Mesendoderm (in vitro differentiated cells): ENCODE measurements around the gene ZNF10. TPM values are rescaled to one million over a fixed set of nuclear protein-coding genes. Genes with fewer than 3 reads are reported as not detected.

Experiments
- DNase-seq: peaks from one replicate; pipeline ENCODE4 v3.0.0; 2013
- H2AK5ac ChIP-seq: 2 replicates; pipeline ENCODE4 v1.6.1; 2013; ENCODE audit warnings: low read length, inconsistent platforms
- H2BK120ac ChIP-seq: 2 replicates; pipeline ENCODE4 v1.6.1; 2013; ENCODE audit warnings: low read depth, mild to moderate bottlenecking, low read length, moderate library complexity, mixed read lengths
- H2BK15ac ChIP-seq: replicated peaks from 2 replicates; pipeline ENCODE4 v1.6.1; 2013; ENCODE audit warnings: low read depth, mild to moderate bottlenecking, moderate library complexity
- H2BK5ac ChIP-seq: 2 replicates; pipeline ENCODE4 v1.6.1; 2013; ENCODE audit warnings: low read length, inconsistent platforms
- H3K18ac ChIP-seq: 2 replicates; pipeline ENCODE4 v1.6.1; 2013; ENCODE audit warnings: mild to moderate bottlenecking, low read length, mixed read lengths
- H3K23ac ChIP-seq: one replicate; pipeline ENCODE4 v1.6.1; 2013; ENCODE audit warnings: low read length
- H3K27ac ChIP-seq: 2 replicates; pipeline ENCODE4 v1.5.1; 2013; ENCODE audit warnings: low read depth, mild to moderate bottlenecking, inconsistent platforms, low read length, moderate library complexity
- H3K27me3 ChIP-seq: 2 replicates; pipeline ENCODE4 v1.6.1; 2013; ENCODE audit warnings: low read length, control low read depth, mild to moderate bottlenecking, inconsistent platforms; ENCODE audit not compliant: insufficient read depth, poor library complexity
- H3K36me3 ChIP-seq: 2 replicates; pipeline ENCODE4 v1.6.1; 2013; ENCODE audit warnings: low read length, inconsistent platforms; ENCODE audit not compliant: control insufficient read depth, insufficient read depth
- H3K4ac ChIP-seq: one replicate; pipeline ENCODE4 v1.6.1; 2013; ENCODE audit warnings: low read depth, mild to moderate bottlenecking, low read length, moderate library complexity
- H3K4me1 ChIP-seq: 2 replicates; pipeline ENCODE4 v1.6.1; 2013; ENCODE audit warnings: low read depth, low read length, inconsistent platforms; ENCODE audit not compliant: control insufficient read depth
- H3K4me2 ChIP-seq: 2 replicates; pipeline ENCODE4 v1.6.1; 2013; ENCODE audit warnings: low read length
- H3K4me3 ChIP-seq: 2 replicates; pipeline ENCODE4 v1.5.1; 2013; ENCODE audit warnings: mild to moderate bottlenecking, low read length
- H3K56ac ChIP-seq: one replicate; pipeline ENCODE4 v1.6.1; 2013; ENCODE audit warnings: low read length
- H3K79me1 ChIP-seq: 2 replicates; pipeline ENCODE4 v1.6.1; 2013; ENCODE audit warnings: low read length, inconsistent platforms
- H3K79me2 ChIP-seq: 2 replicates; pipeline ENCODE4 v1.6.1; 2013; ENCODE audit warnings: mild to moderate bottlenecking, low read length; ENCODE audit not compliant: control insufficient read depth, insufficient read depth
- H3K9ac ChIP-seq: 2 replicates; pipeline ENCODE4 v1.6.1; 2013; ENCODE audit warnings: low read length, inconsistent platforms
- H4K5ac ChIP-seq: one replicate; pipeline ENCODE4 v1.6.1; 2013; ENCODE audit warnings: low read length
- H4K8ac ChIP-seq: one replicate; pipeline ENCODE4 v1.6.1; 2013; ENCODE audit warnings: low read depth, mild to moderate bottlenecking, control low read depth, low read length, moderate library complexity
- WGBS: extraction: QIAGEN DNeasy Blood & Tissue Kit; methylation state at CpG from one replicate; pipeline ENCODE4 v1.1.7; 2013; ENCODE audit warnings: low lambda C conversion rate, missing lambda C conversion rate; ENCODE audit not compliant: insufficient coverage; ENCODE audit errors: extremely low coverage; 5-methylcytosine and 5-hydroxymethylcytosine counted together
- polyA plus RNA-seq, 2 experiments: library from polyadenylated mRNA; stranded (reverse); fragments of 200-250 nt; gene quantifications; one replicate each; pipeline ENCODE4 v1.2.3, GENCODE V29; 2013

ZNF10 gene
- 6.3 TPM for polyA plus RNA-seq (2013, experiment 1 of 2)
- 6.5 TPM for polyA plus RNA-seq (2013, experiment 2 of 2)

- peak within 1 kb of the TSS; percentile 87 for H3K9ac ChIP-seq
- H2BK5ac ChIP-seq, result no peak within 1 kb of the TSS
- no peak within 1 kb of the TSS for H4K5ac ChIP-seq
- peak within 1 kb of the TSS; percentile 13 for H3K18ac ChIP-seq
- WGBS, result no CpG with 5 or more reads among the region's 87 CpGs
- no peak within 1 kb of the TSS for H3K23ac ChIP-seq
- peak within 1 kb of the TSS; percentile 97 for H3K56ac ChIP-seq
- H3K4ac ChIP-seq, result peak within 1 kb of the TSS; percentile 8
- peak within 1 kb of the TSS; percentile 62 for H3K4me2 ChIP-seq
- H3K27ac ChIP-seq, result peak within 1 kb of the TSS; percentile 78
- no peaks in the 10 kb centered on the region for H3K27me3 ChIP-seq
- peaks cover 2% of the 10 kb centered on the region for H3K36me3 ChIP-seq
- no peak within 1 kb of the TSS for H2BK15ac ChIP-seq
- no peak within 1 kb of the TSS for H2AK5ac ChIP-seq
- H3K79me2 ChIP-seq, result no peaks in the 10 kb centered on the region
- peaks cover 2% of the 10 kb centered on the region for H3K79me1 ChIP-seq
- peak; percentile 97 for DNase-seq
- no peaks in the 10 kb centered on the region for H3K4me1 ChIP-seq
- peak within 1 kb of the TSS; percentile 30 for H4K8ac ChIP-seq
- H3K4me3 ChIP-seq, result peak within 1 kb of the TSS; percentile 92
- H2BK120ac ChIP-seq, result no peak within 1 kb of the TSS
Observed at GRCh38 chr12:133130038-133130807, at the start of gene ZNF10, which contains the start of gene ZNF891. Gene ZNF10, plus strand, starts transcription at chr12:133130627. Its CDS starts 13,866 bp downstream, at chr12:133144493. Gene ZNF891, minus strand, starts transcription at chr12:133130274. Its CDS starts 8,356 bp downstream, at chr12:133121918.

GRCh38 chr12:133081159-133081780 lies 49.2 kb upstream of the ZNF10 start:
- H3K27me3 ChIP-seq, result no peaks in the 10 kb centered on the region
- H4K5ac ChIP-seq, result no peak overlapping the region
- no peak overlapping the region for H3K23ac ChIP-seq
- H3K79me2 ChIP-seq, result peaks cover 8% of the 10 kb centered on the region
- H3K18ac ChIP-seq, result no peak overlapping the region
- H3K4ac ChIP-seq, result no peak overlapping the region
- peak overlapping the region; percentile 91 for H3K4me3 ChIP-seq
- no peak overlapping the region for H2BK120ac ChIP-seq
- no peak overlapping the region for H2BK15ac ChIP-seq
- H3K9ac ChIP-seq, result peak overlapping the region; percentile 95
- peaks cover 6% of the 10 kb centered on the region for H3K79me1 ChIP-seq
- DNase-seq, result peak; percentile 10
- H3K56ac ChIP-seq, result peak overlapping the region; percentile 98
- H2BK5ac ChIP-seq, result no peak overlapping the region
- no peak overlapping the region for H4K8ac ChIP-seq
- no peak overlapping the region for H2AK5ac ChIP-seq
- no CpG with 5 or more reads among the region's 17 CpGs for WGBS
- peak overlapping the region; percentile 77 for H3K4me2 ChIP-seq
- H3K27ac ChIP-seq, result peak overlapping the region; percentile 68
- no peaks in the 10 kb centered on the region for H3K4me1 ChIP-seq
- H3K36me3 ChIP-seq, result peaks cover 3% of the 10 kb centered on the region

DNA sequence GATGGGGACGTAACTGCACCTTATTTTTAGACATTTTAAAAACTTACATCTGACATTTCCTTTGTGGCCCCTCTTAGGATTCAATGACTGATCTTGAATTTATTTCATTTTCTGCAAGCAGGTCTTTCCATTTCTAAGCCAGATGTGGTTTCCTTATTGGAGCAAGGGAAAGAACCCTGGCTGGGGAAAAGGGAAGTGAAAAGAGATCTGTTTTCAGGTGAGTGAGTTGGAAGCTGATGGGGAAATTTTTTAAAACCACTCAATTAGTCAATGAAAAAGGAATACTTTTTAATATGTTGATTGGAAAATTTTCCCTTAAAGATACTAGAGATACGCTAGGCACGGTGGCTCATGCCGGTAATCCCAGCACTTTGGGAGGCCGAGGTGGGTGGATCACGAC lies 47.1 kb upstream of the ZNF10 start:
- no peak overlapping the region for H3K4me2 ChIP-seq
- no peak overlapping the region for H3K27ac ChIP-seq
- H3K23ac ChIP-seq, result no peak overlapping the region
- peaks cover 6% of the 10 kb centered on the region for H3K79me1 ChIP-seq
- no peak overlapping the region for H4K8ac ChIP-seq
- no peak overlapping the region for H3K18ac ChIP-seq
- no CpG with 5 or more reads among the region's 6 CpGs for WGBS
- peaks cover 3% of the 10 kb centered on the region for H3K36me3 ChIP-seq
- no peaks in the 10 kb centered on the region for H3K4me1 ChIP-seq
- H2AK5ac ChIP-seq, result no peak overlapping the region
- H2BK5ac ChIP-seq, result no peak overlapping the region
- no peak overlapping the region for H3K4me3 ChIP-seq
- H2BK15ac ChIP-seq, result no peak overlapping the region
- H3K56ac ChIP-seq, result no peak overlapping the region
- no peaks in the 10 kb centered on the region for H3K27me3 ChIP-seq
- H4K5ac ChIP-seq, result no peak overlapping the region
- DNase-seq, result no peak
- H3K4ac ChIP-seq, result no peak overlapping the region
- peaks cover 8% of the 10 kb centered on the region for H3K79me2 ChIP-seq
- no peak overlapping the region for H3K9ac ChIP-seq
- H2BK120ac ChIP-seq, result no peak overlapping the region

DNA sequence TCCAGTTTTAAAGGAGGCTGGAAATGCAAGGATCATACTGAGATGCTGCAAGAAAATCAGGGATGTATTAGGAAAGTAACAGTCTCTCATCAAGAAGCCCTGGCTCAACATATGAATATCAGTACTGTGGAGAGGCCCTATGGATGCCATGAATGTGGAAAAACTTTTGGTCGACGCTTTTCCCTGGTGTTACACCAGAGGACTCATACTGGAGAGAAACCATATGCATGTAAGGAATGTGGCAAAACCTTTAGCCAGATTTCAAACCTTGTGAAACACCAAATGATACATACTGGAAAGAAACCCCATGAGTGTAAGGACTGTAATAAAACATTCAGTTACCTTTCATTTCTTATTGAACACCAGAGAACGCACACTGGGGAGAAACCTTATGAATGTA lies 24.8 kb upstream of the ZNF10 start:
- Histone ChIP-seq H2BK5ac (no peak overlapping the region), H3K79me1 (no peaks in the 10 kb centered on the region), H3K36me3 (peaks cover 10% of the 10 kb centered on the region), H3K4ac (no peak overlapping the region), H3K4me1 (no peaks in the 10 kb centered on the region), H3K79me2 (no peaks in the 10 kb centered on the region), H3K4me2 (no peak overlapping the region), H3K27me3 (no peaks in the 10 kb centered on the region), H3K27ac (no peak overlapping the region), H2BK15ac (no peak overlapping the region), H3K4me3 (peak overlapping the region; percentile 27), H3K23ac (no peak overlapping the region), H4K8ac (no peak overlapping the region), H4K5ac (no peak overlapping the region), H3K9ac (no peak overlapping the region), H3K18ac (no peak overlapping the region), H3K56ac (no peak overlapping the region), H2AK5ac (no peak overlapping the region), H2BK120ac (no peak overlapping the region)
- WGBS, result no CpG with 5 or more reads among the region's 3 CpGs
- peak; percentile 26 for DNase-seq

- H2BK15ac ChIP-seq, result no peak overlapping the region
- no peak overlapping the region for H3K18ac ChIP-seq
- no peak overlapping the region for H2BK120ac ChIP-seq
- no peak overlapping the region for H2BK5ac ChIP-seq
- H3K27me3 ChIP-seq, result no peaks in the 10 kb centered on the region
- peak; percentile 52 for DNase-seq
- no peak overlapping the region for H3K4ac ChIP-seq
- peak overlapping the region; percentile 27 for H3K4me3 ChIP-seq
- no peaks in the 10 kb centered on the region for H3K4me1 ChIP-seq
- H3K23ac ChIP-seq, result no peak overlapping the region
- no peak overlapping the region for H3K27ac ChIP-seq
- H2AK5ac ChIP-seq, result no peak overlapping the region
- no peak overlapping the region for H3K9ac ChIP-seq
- no peak overlapping the region for H4K8ac ChIP-seq
- H3K36me3 ChIP-seq, result peaks cover 9% of the 10 kb centered on the region
- WGBS, result no CpG with 5 or more reads among the region's 5 CpGs
- H3K79me2 ChIP-seq, result no peaks in the 10 kb centered on the region
- H3K4me2 ChIP-seq, result no peak overlapping the region
- no peak overlapping the region for H3K56ac ChIP-seq
- H3K79me1 ChIP-seq, result no peaks in the 10 kb centered on the region
- H4K5ac ChIP-seq, result no peak overlapping the region
Observed at GRCh38 chr12:133106253-133106652, 24.2 kb upstream of the ZNF10 start.
